ENCODE data around the gene SHC3. TPM values are rescaled to one million over a fixed set of nuclear protein-coding genes. Genes with fewer than 3 reads are reported as not detected.

The SHC3 gene
- total RNA-seq, 1 experiment from 2014 or later = 1.8 TPM

GRCh38 chr9:88998911-88999310 is 179.7 kb downstream of the SHC3 start:
- Mint-ChIP-seq H3K27ac (no peak overlapping the region; a peak in 1 of 7 replicates), H3K4me3 (no peak overlapping the region), H3K27me3 (ENCODE audit: low read depth) (peaks cover 2% of the 10 kb centered on the region; the same call in 1 of the 2 replicates), H3K36me3 (ENCODE audit: insufficient read depth in 1 of 3, low read depth in 3 of 3) (peaks cover 6 to 18% (median 12%) of the 10 kb centered on the region in 3 experiments; a peak in 6 of 7 replicates), H3K4me1 (peaks cover 9 to 10% of the 10 kb centered on the region in 2 experiments), H3K9me3 (no peaks in the 10 kb centered on the region)
- Histone ChIP-seq H3K27me3 (ENCODE audit: insufficient read depth, low read length) (no peaks in the 10 kb centered on the region), H3K27ac (ENCODE audit: insufficient read length, low read depth, low read length) (no peak overlapping the region), H4K91ac (ENCODE audit: insufficient read length, low read depth, low read length) (no peak overlapping the region), H3K4me2 (ENCODE audit: insufficient read depth, insufficient read length, low read length) (no peak overlapping the region), H2AFZ (ENCODE audit: low read length) (no peak overlapping the region), H3K18ac (ENCODE audit: insufficient read length, low read depth, low read length) (no peak overlapping the region), H3K56ac (ENCODE audit: insufficient read length, low read depth, low read length) (no peak overlapping the region), H4K8ac (replicated peaks; ENCODE audit: insufficient read length, low read depth, low read length) (no peak overlapping the region), H3K14ac (ENCODE audit: insufficient read depth, low read length) (no peak overlapping the region), H2BK12ac (ENCODE audit: insufficient read length, low read depth, low read length) (no peak overlapping the region), H3K79me1 (ENCODE audit: insufficient read depth, low read depth, low read length, poor library complexity, severe bottlenecking) (no peaks in the 10 kb centered on the region), H3K4ac (ENCODE audit: low read depth, low read length) (no peak overlapping the region), H2BK15ac (ENCODE audit: low read depth, low read length) (no peak overlapping the region), H3K4me1 (ENCODE audit: insufficient read depth, low read length) (no peaks in the 10 kb centered on the region), H4K5ac (ENCODE audit: insufficient read length, low read depth, low read length) (no peak overlapping the region), H3K23ac (ENCODE audit: insufficient read length, low read depth, low read length) (no peak overlapping the region), H4K20me1 (ENCODE audit: control insufficient read depth, insufficient read depth, insufficient read length) (peaks cover 3% of the 10 kb centered on the region), H3T11ph (ENCODE audit: low read length) (no peak overlapping the region), H2BK120ac (ENCODE audit: low read depth, low read length, poor library complexity, severe bottlenecking) (no peak overlapping the region), H3K79me2 (ENCODE audit: insufficient read depth, low read length) (no peaks in the 10 kb centered on the region), H2BK20ac (ENCODE audit: low read depth, low read length, poor library complexity, severe bottlenecking) (no peak overlapping the region), H3K23me2 (ENCODE audit: insufficient read length, low read depth, low read length, poor library complexity, severe bottlenecking) (no peaks in the 10 kb centered on the region), H3K9me3 (ENCODE audit: control insufficient read depth, low read depth, low read length) (no peaks in the 10 kb centered on the region), H2BK5ac (ENCODE audit: insufficient read length, low read length) (no peak overlapping the region), H2AK5ac (ENCODE audit: insufficient read length, low read length) (no peak overlapping the region), H3K9ac (ENCODE audit: extremely low read depth, insufficient read length, low read length) (no peak overlapping the region)
- no peak for DNase-seq
- no CpG with 5 or more reads among the region's 9 CpGs for WGBS (ENCODE audit: extremely low coverage, insufficient read length, low lambda C conversion rate)
- no peak for TF ChIP-seq CTCF (conservative IDR thresholded peaks at IDR 0.05)

All from H9 (cell line).